ENCODE results near the gene FAM107B. TPM values are rescaled to one million over a fixed set of nuclear protein-coding genes. Genes with fewer than 3 reads are reported as not detected.

Gene FAM107B
- total RNA-seq, 1 donor from 2014 or later: 86.2 TPM

DNA sequence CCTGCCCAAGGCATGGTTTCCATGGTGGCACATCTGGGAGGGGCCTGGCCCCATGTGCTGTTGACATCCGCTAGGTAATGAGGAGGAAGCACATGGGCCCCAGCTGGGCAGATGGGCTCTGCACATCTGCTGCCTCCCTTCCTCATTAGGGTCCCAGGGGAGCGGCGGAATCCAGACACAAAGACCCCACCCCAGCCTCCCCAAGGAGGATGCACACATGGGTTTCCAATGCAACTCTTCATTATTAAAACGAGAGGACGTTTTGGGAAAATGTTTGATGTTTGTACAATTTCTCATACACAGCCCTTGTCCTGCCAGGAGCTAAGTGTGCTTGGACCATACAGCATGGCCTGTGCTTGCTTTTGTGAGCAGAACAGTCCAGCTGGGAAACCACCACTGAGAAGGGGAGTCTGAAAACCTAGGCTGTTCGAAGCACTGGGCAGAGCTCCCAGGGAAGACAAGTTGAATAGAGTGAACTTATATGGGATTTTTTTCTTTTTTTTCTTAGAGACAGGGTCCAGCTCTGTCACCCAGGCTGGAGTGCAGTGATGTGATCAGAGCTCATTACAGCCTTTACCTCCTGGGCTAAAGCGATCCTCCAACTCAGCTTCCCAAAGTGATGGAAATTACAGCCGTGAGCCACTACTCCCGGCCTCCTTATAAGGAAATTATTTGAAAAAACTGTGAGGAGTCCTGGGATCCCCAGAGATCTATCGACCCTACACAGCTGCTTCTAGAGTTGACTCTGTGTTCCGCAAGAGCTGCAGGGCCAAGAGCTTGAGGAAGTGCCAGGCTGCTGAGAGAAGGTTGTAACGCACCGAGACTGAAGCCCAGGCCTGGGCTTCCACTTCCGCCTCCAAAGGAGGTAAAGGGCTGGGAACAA, 23.4 kb downstream of the FAM107B start:
- Histone ChIP-seq H3K4me1 (peaks cover 32% of the 10 kb centered on the region), H3K36me3 (no peaks in the 10 kb centered on the region), H3K27me3 (no peaks in the 10 kb centered on the region), H3K4me3 (no peak overlapping the region), H3K27ac (peak overlapping the region; percentile 63), H3K9me3 (no peaks in the 10 kb centered on the region)
- intact Hi-C loops (cut with DNase I): no loop called here
- no peak for TF ChIP-seq CTCF (IDR thresholded peaks at IDR 0.05)
- DNase-seq (no peak), ATAC-seq (peak; percentile 77)

- H3K27me3 ChIP-seq: no peaks in the 10 kb centered on the region
- peaks cover 32% of the 10 kb centered on the region for H3K4me1 ChIP-seq
- no peaks in the 10 kb centered on the region for H3K36me3 ChIP-seq
- H3K9me3 ChIP-seq: no peaks in the 10 kb centered on the region
- H3K27ac ChIP-seq: peak overlapping the region; percentile 31
- ATAC-seq (peak; percentile 84), DNase-seq (no peak)
- no peak overlapping the region for H3K4me3 ChIP-seq
- no peak for TF ChIP-seq CTCF (IDR thresholded peaks at IDR 0.05)
- intact Hi-C loops (cut with DNase I): no loop called here
These were observed 25.5 kb downstream of the FAM107B start for GRCh38 chr10:14749070-14749809.

DNA sequence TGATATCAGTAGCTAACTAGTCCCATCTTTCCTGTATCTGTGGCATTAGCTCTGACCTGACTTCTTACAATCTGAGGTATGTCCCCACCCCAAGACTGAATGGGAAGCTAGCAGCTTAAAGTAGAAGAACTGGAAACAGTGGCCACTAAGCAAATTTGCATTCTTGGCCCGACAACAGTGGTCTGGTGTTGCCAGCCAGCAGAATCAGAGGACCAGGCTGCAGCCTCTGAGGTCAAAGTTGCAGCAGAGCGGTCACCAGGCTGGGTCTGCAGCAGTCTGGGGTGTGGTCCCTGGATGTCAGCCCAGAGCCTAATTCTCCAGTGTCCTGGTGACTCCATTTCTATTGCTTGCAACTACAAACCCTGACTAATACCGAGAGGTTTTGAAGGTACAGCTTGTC, 26.3 kb downstream of the FAM107B start:
- no peak overlapping the region for H3K4me3 ChIP-seq
- no peak for TF ChIP-seq CTCF (IDR thresholded peaks at IDR 0.05)
- no peak for ATAC-seq
- intact Hi-C loops (cut with DNase I): no loop called here
- H3K36me3 ChIP-seq: no peaks in the 10 kb centered on the region
- H3K27ac ChIP-seq: peak overlapping the region; percentile 31
- H3K4me1 ChIP-seq: peaks cover 32% of the 10 kb centered on the region
- no peaks in the 10 kb centered on the region for H3K9me3 ChIP-seq
- no peak for DNase-seq
- H3K27me3 ChIP-seq: no peaks in the 10 kb centered on the region

DNA sequence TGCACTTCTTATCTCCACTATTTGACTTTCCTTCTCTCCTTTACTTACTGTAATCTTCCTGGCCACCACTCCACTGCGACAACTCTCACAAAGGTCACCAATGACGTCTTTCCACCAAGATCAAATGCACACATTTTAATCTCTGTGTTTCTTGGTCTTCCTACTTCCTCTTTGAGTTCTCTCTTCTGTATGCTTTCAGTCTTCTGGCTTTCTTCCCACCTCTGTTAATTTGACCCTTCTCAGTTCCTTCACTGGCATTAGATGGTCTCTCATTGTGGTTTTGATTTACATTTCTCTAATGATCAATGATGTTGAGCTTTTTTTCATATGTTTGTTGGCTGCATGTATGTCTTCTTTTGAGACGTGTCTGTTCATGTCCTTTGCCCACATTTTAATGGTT, 31.9 kb downstream of the FAM107B start:
- no peak overlapping the region for H3K27ac ChIP-seq
- ATAC-seq (peak; percentile 76), DNase-seq (no peak)

GRCh38 chr10:14742382-14742781, 32.3 kb downstream of the FAM107B start:
- intact Hi-C loops (cut with DNase I): no loop called here
- H3K27ac ChIP-seq: no peak overlapping the region
- ATAC-seq (no peak), DNase-seq (no peak)
- H3K4me3 ChIP-seq: no peak overlapping the region
- no peaks in the 10 kb centered on the region for H3K36me3 ChIP-seq
- peaks cover 12% of the 10 kb centered on the region for H3K4me1 ChIP-seq
- no peak for TF ChIP-seq CTCF (IDR thresholded peaks at IDR 0.05)
- H3K27me3 ChIP-seq: no peaks in the 10 kb centered on the region
- no peaks in the 10 kb centered on the region for H3K9me3 ChIP-seq

More for the DNA sequence above, 31.9 kb downstream of the FAM107B start:
- H3K9me3 ChIP-seq: no peaks in the 10 kb centered on the region
- no peaks in the 10 kb centered on the region for H3K27me3 ChIP-seq
- intact Hi-C loops (cut with DNase I): no loop called here
- H3K4me3 ChIP-seq: no peak overlapping the region
- no peak for TF ChIP-seq CTCF (IDR thresholded peaks at IDR 0.05)
- H3K36me3 ChIP-seq: no peaks in the 10 kb centered on the region
- peaks cover 12% of the 10 kb centered on the region for H3K4me1 ChIP-seq
